Activated naive CD8-positive, alpha-beta T cell treated with anti-CD3 and anti-CD28 coated beads, Interleukin-2, amount 10 ng/mL, durations not matched to agents 7 days and 5 days (primary cell): ENCODE measurements around the gene ZNF484. TPM values are rescaled to one million over a fixed set of nuclear protein-coding genes. Genes with fewer than 3 reads are reported as not detected.
"Not testable (repeated sequence)": the region's sequence is repeated elsewhere in the genome, so short reads cannot be mapped to it uniquely, and the experiment has no call there.

Source experiments
- ATAC-seq: fragments of 150-1000 bp; cut with Tn5 transposase; one replicate; pipeline ENCODE4 v1.10.0; 2021; ENCODE audit warnings: low read depth, moderate library complexity
- POLR2A ChIA-PET: fragments of 350-600 bp; sonication (Branson Sonifier 250); formaldehyde crosslinking; loops from one replicate; lab custom pipeline; 2021; ENCODE audit warnings: antibody characterized with exemption; lab: Charles Lee
- DNase-seq: peaks from one replicate; pipeline ENCODE4 v3.0.0; 2021
- H3K27ac Mint-ChIP-seq: one replicate; pipeline ENCODE4 v1.8.0; 2022; ENCODE audit warnings: mild to moderate bottlenecking, mixed read lengths
- H3K27me3 Mint-ChIP-seq: one replicate; pipeline ENCODE4 v1.8.0; 2022; ENCODE audit warnings: mild to moderate bottlenecking, moderate library complexity, mixed read lengths
- H3K36me3 Mint-ChIP-seq: one replicate; pipeline ENCODE4 v1.8.0; 2021; ENCODE audit warnings: mild to moderate bottlenecking, mixed read lengths
- H3K4me1 Mint-ChIP-seq: one replicate; pipeline ENCODE4 v1.8.0; 2021; ENCODE audit warnings: mixed read lengths
- H3K4me3 Mint-ChIP-seq: one replicate; pipeline ENCODE4 v1.8.0; 2022; ENCODE audit warnings: mild to moderate bottlenecking, moderate library complexity, mixed read lengths
- H3K9me3 Mint-ChIP-seq: one replicate; pipeline ENCODE4 v1.8.0; 2021; ENCODE audit warnings: mixed read lengths
- total RNA-seq, 2 experiments: library from RNA; stranded (reverse); gene quantifications; one replicate each; pipeline ENCODE4 v1.2.3, GENCODE V29; 2021

ZNF484 gene
- total RNA-seq, 2 experiments from 2014 or later = 13.9 to 14.5 TPM

GRCh38 chr9:92796337-92796804, 81.5 kb downstream of the ZNF484 start:
- H3K27me3 Mint-ChIP-seq = peaks cover 25% of the 10 kb centered on the region
- ATAC-seq, H3K4me1 Mint-ChIP-seq, POLR2A ChIA-PET, H3K9me3 Mint-ChIP-seq, H3K27ac Mint-ChIP-seq, DNase-seq, H3K36me3 Mint-ChIP-seq, H3K4me3 Mint-ChIP-seq: not testable (repeated sequence)

- ATAC-seq = no peak
Measured at GRCh38 chr9:92795598-92796336, 82.1 kb downstream of the ZNF484 start.

More at GRCh38 chr9:92795598-92796336, 82.1 kb downstream of the ZNF484 start:
- H3K4me1 Mint-ChIP-seq = peaks cover 9% of the 10 kb centered on the region
- POLR2A ChIA-PET = no interaction called here
- H3K9me3 Mint-ChIP-seq = no peaks in the 10 kb centered on the region
- H3K4me3 Mint-ChIP-seq = no peak overlapping the region
- DNase-seq = no peak
- H3K36me3 Mint-ChIP-seq = no peaks in the 10 kb centered on the region
- peaks cover 25% of the 10 kb centered on the region for H3K27me3 Mint-ChIP-seq
- H3K27ac Mint-ChIP-seq = no peak overlapping the region

Other genes starting within 250 kb of the ZNF484 start
- 1 to 10 TPM; 9.4 to 9.7 TPM for gene IPPK, start 207.9 kb downstream of the ZNF484 start, total RNA-seq
- 10 to 100 TPM; 31.1 to 31.5 TPM for gene BICD2, start 113.2 kb downstream of the ZNF484 start, total RNA-seq
- 100 to 1,000 TPM; 160 to 161 TPM for gene FGD3, start 69.5 kb upstream of the ZNF484 start, total RNA-seq
- 10 to 100 TPM; 68.0 to 70.4 TPM for gene SUSD3, start 180.7 kb upstream of the ZNF484 start, total RNA-seq
- 10 to 100 TPM; 68.1 to 68.2 TPM for gene CARD19, start 218.2 kb upstream of the ZNF484 start, total RNA-seq